Neuronal stem cell (in vitro differentiated cells): ENCODE data around the gene FERMT3.
A peak's percentile ranks its signal among the peaks of the same experiment; 100 is the strongest.

ENCODE experiments used
- DNase-seq: peaks from one replicate; pipeline ENCODE4 v3.0.0-alpha.2; 2013; ENCODE audit warnings: low spot score
- H2AFZ ChIP-seq: one replicate; pipeline ENCODE4 v1.6.1; 2013; ENCODE audit warnings: mild to moderate bottlenecking, low read length, inconsistent platforms
- H2AK5ac ChIP-seq: 2 replicates; pipeline ENCODE4 v1.6.1; 2013; ENCODE audit warnings: low read depth, mild to moderate bottlenecking, inconsistent platforms, low read length, moderate library complexity, mixed read lengths
- H2BK120ac ChIP-seq: 2 replicates; pipeline ENCODE4 v1.6.1; 2013; ENCODE audit warnings: low read depth, mild to moderate bottlenecking, inconsistent platforms, low read length, moderate library complexity, mixed read lengths
- H2BK12ac ChIP-seq: one replicate; pipeline ENCODE4 v1.6.1; 2013; ENCODE audit warnings: low read length, inconsistent platforms
- H2BK15ac ChIP-seq: 2 replicates; pipeline ENCODE4 v1.6.1; 2013; ENCODE audit warnings: mild to moderate bottlenecking, low read length, inconsistent platforms, mixed read lengths
- H2BK5ac ChIP-seq: one replicate; pipeline ENCODE4 v1.6.1; 2013; ENCODE audit warnings: inconsistent platforms, mild to moderate bottlenecking, low read length, moderate library complexity
- H3K14ac ChIP-seq: one replicate; pipeline ENCODE4 v1.6.1; 2013; ENCODE audit warnings: low read length, inconsistent platforms
- H3K18ac ChIP-seq: 2 replicates; pipeline ENCODE4 v1.6.1; 2013; ENCODE audit warnings: low read length, inconsistent platforms
- H3K23ac ChIP-seq: 2 replicates; pipeline ENCODE4 v1.6.1; 2013; ENCODE audit warnings: low read depth, mild to moderate bottlenecking, mixed read lengths, low read length, inconsistent platforms; ENCODE audit not compliant: poor library complexity
- H3K27ac ChIP-seq: replicated peaks from 3 replicates; pipeline ENCODE4 v1.5.1; 2013; ENCODE audit warnings: low read length, inconsistent platforms
- H3K27me3 ChIP-seq, 3 experiments: 2 replicates each; pipeline ENCODE4 v1.6.1; 2013; ENCODE audit warnings: low read length in 3 of 3, mild to moderate bottlenecking in 2 of 3, inconsistent platforms in 1 of 3, low read depth in 1 of 3, mixed read lengths in 1 of 3, moderate library complexity in 1 of 3; ENCODE audit not compliant: control insufficient read depth in 3 of 3, insufficient read depth in 3 of 3
- H3K36me3 ChIP-seq, 2 donors: replicated peaks in 1 of 2; 2 replicates each; pipeline ENCODE4 v1.6.1; 2013; ENCODE audit warnings: low read length in 2 of 2; ENCODE audit not compliant: control insufficient read depth in 2 of 2, insufficient read depth in 2 of 2
- H3K4ac ChIP-seq: 2 replicates; pipeline ENCODE4 v1.6.1; 2013; ENCODE audit warnings: inconsistent platforms, mild to moderate bottlenecking, low read length, moderate library complexity
- H3K4me1 ChIP-seq, 2 donors: 1 replicate in 1 of 2; 2 replicates in 1 of 2; pipeline ENCODE4 v1.6.1; 2013; ENCODE audit warnings: low read length in 2 of 2, low read depth in 1 of 2; ENCODE audit not compliant: control insufficient read depth in 2 of 2, insufficient read depth in 1 of 2
- H3K4me2 ChIP-seq: one replicate; pipeline ENCODE4 v1.6.1; 2013; ENCODE audit warnings: mild to moderate bottlenecking, low read length, inconsistent platforms; ENCODE audit not compliant: insufficient read depth, poor library complexity, severe bottlenecking
- H3K4me3 ChIP-seq, 2 donors: 2 replicates each; pipeline ENCODE4 v1.5.1; 2013; ENCODE audit warnings: low read length in 2 of 2, mild to moderate bottlenecking in 2 of 2, inconsistent platforms in 1 of 2, moderate library complexity in 1 of 2
- H3K79me1 ChIP-seq: one replicate; pipeline ENCODE4 v1.6.1; 2013; ENCODE audit warnings: low read depth, mild to moderate bottlenecking, inconsistent platforms, low read length, moderate library complexity
- H3K9ac ChIP-seq: one replicate; pipeline ENCODE4 v1.6.1; 2013; ENCODE audit warnings: mild to moderate bottlenecking, low read depth, low read length, inconsistent platforms; ENCODE audit not compliant: poor library complexity
- H3K9me3 ChIP-seq, 2 donors: replicated peaks in 1 of 2; 2 replicates each; pipeline versions ENCODE3 to v1.6.1; 2013; ENCODE audit warnings: low read length in 2 of 2, mild to moderate bottlenecking in 2 of 2, inconsistent platforms in 1 of 2, low read depth in 1 of 2, mixed read lengths in 1 of 2, moderate library complexity in 1 of 2; ENCODE audit not compliant: control insufficient read depth in 2 of 2, insufficient read depth in 1 of 2
- H4K8ac ChIP-seq: one replicate; pipeline ENCODE4 v1.6.1; 2013; ENCODE audit warnings: low read depth, mild to moderate bottlenecking, inconsistent platforms, low read length, moderate library complexity
- H4K91ac ChIP-seq: one replicate; pipeline ENCODE4 v1.6.1; 2013; ENCODE audit warnings: low read length, low read depth, mild to moderate bottlenecking, inconsistent platforms; ENCODE audit not compliant: poor library complexity
- WGBS, 2 donors: extraction: QIAGEN DNeasy Blood & Tissue Kit; methylation state at CpG; one replicate each; pipeline ENCODE4 v1.1.7; 2013; ENCODE audit warnings: missing lambda C conversion rate in 2 of 2, mixed read lengths in 1 of 2; ENCODE audit not compliant: insufficient read length in 2 of 2, insufficient replicate concordance in 1 of 2; ENCODE audit errors: extremely low coverage in 2 of 2; 5-methylcytosine and 5-hydroxymethylcytosine counted together

Gene FERMT3

GRCh38 chr11:64163951-64164350, 42.6 kb upstream of the FERMT3 start:
- no peak overlapping the region for H2BK120ac ChIP-seq
- H4K91ac ChIP-seq: no peak overlapping the region
- H2AK5ac ChIP-seq: peak overlapping the region; percentile 27
- peaks cover 8 to 12% of the 10 kb centered on the region in 2 donors for H3K4me1 ChIP-seq
- H3K4me2 ChIP-seq: no peak overlapping the region
- WGBS, 2 donors: no CpG with 5 or more reads among the region's 5 CpGs
- no peaks in the 10 kb centered on the region for H3K36me3 ChIP-seq
- H3K27me3 ChIP-seq: no peaks in the 10 kb centered on the region
- H2BK5ac ChIP-seq: no peak overlapping the region
- no peak overlapping the region for H3K18ac ChIP-seq
- H3K23ac ChIP-seq: no peak overlapping the region
- H4K8ac ChIP-seq: no peak overlapping the region
- H3K4me3 ChIP-seq: no peak overlapping the region
- no peak overlapping the region for H2AFZ ChIP-seq
- H3K4ac ChIP-seq: no peak overlapping the region
- peaks cover 2% of the 10 kb centered on the region for H3K79me1 ChIP-seq
- H3K9me3 ChIP-seq: no peaks in the 10 kb centered on the region
- no peak overlapping the region for H3K14ac ChIP-seq
- H2BK12ac ChIP-seq: no peak overlapping the region
- no peak for DNase-seq
- no peak overlapping the region for H2BK15ac ChIP-seq
- H3K9ac ChIP-seq: no peak overlapping the region
- no peak overlapping the region for H3K27ac ChIP-seq

GRCh38 chr11:64164392-64165312, 41.9 kb upstream of the FERMT3 start:
- H3K79me1 ChIP-seq: peaks cover 2% of the 10 kb centered on the region
- no peak overlapping the region for H3K14ac ChIP-seq
- no CpG with 5 or more reads among the region's 20 CpGs for WGBS, 2 donors
- H2BK15ac ChIP-seq: peak overlapping the region; percentile 86
- H3K27ac ChIP-seq: no peak overlapping the region
- peak overlapping the region; percentile 14 for H2BK5ac ChIP-seq
- no peak for DNase-seq
- no peak overlapping the region for H4K8ac ChIP-seq
- no peak overlapping the region for H2BK120ac ChIP-seq
- no peak overlapping the region for H3K4ac ChIP-seq
- H3K4me3 ChIP-seq: peak overlapping the region; percentile 28 to 85
- H3K27me3 ChIP-seq: no peaks in the 10 kb centered on the region
- H2BK12ac ChIP-seq: no peak overlapping the region
- peak overlapping the region; percentile 4 for H3K18ac ChIP-seq
- peak overlapping the region; percentile 100 for H2AFZ ChIP-seq
- no peaks in the 10 kb centered on the region for H3K36me3 ChIP-seq
- peak overlapping the region; percentile 1 for H3K23ac ChIP-seq
- peak overlapping the region; percentile 79 for H2AK5ac ChIP-seq
- peak overlapping the region; percentile 87 for H3K9ac ChIP-seq
- H3K9me3 ChIP-seq: no peaks in the 10 kb centered on the region
- peak overlapping the region; percentile 85 for H3K4me2 ChIP-seq
- no peak overlapping the region for H4K91ac ChIP-seq
- peaks cover 8 to 12% of the 10 kb centered on the region in 2 donors for H3K4me1 ChIP-seq

GRCh38 chr11:64165481-64165841, 41.1 kb upstream of the FERMT3 start:
- H3K9me3 ChIP-seq: no peaks in the 10 kb centered on the region
- no peak overlapping the region for H3K14ac ChIP-seq
- H3K4me2 ChIP-seq: peak overlapping the region; percentile 85
- H2BK120ac ChIP-seq: no peak overlapping the region
- H2BK5ac ChIP-seq: peak overlapping the region; percentile 69
- DNase-seq: no peak
- peak overlapping the region; percentile 95 for H3K18ac ChIP-seq
- H3K9ac ChIP-seq: peak overlapping the region; percentile 87
- peak overlapping the region; percentile 86 for H2BK15ac ChIP-seq
- peak overlapping the region; percentile 24 for H3K4ac ChIP-seq
- H4K91ac ChIP-seq: peak overlapping the region; percentile 62
- H3K4me3 ChIP-seq: peak overlapping the region; percentile 85
- peaks cover 2% of the 10 kb centered on the region for H3K79me1 ChIP-seq
- H3K4me1 ChIP-seq: peaks cover 8 to 12% of the 10 kb centered on the region in 2 donors
- H3K36me3 ChIP-seq: no peaks in the 10 kb centered on the region
- H2AK5ac ChIP-seq: peak overlapping the region; percentile 79
- H4K8ac ChIP-seq: no peak overlapping the region
- H3K23ac ChIP-seq: peak overlapping the region; percentile 44
- peak overlapping the region; percentile 6 for H2BK12ac ChIP-seq
- no peak overlapping the region for H3K27ac ChIP-seq
- no peaks in the 10 kb centered on the region for H3K27me3 ChIP-seq
- no CpG with 5 or more reads among the region's 32 CpGs for WGBS, 2 donors
- peak overlapping the region; percentile 100 for H2AFZ ChIP-seq

- peak within 1 kb of the TSS; percentile 85 for H3K4me3 ChIP-seq
- peak within 1 kb of the TSS; percentile 62 for H4K91ac ChIP-seq
- H2BK15ac ChIP-seq: peak within 1 kb of the TSS; percentile 86
- peak within 1 kb of the TSS; percentile 98 for H3K18ac ChIP-seq
- no peak within 1 kb of the TSS for H3K27ac ChIP-seq
- peak within 1 kb of the TSS; percentile 44 for H3K23ac ChIP-seq
- peak within 1 kb of the TSS; percentile 69 for H2BK5ac ChIP-seq
- H3K27me3 ChIP-seq: no peaks in the 10 kb centered on the region
- peak within 1 kb of the TSS; percentile 90 for H3K14ac ChIP-seq
- H3K79me1 ChIP-seq: peaks cover 2% of the 10 kb centered on the region
- peak within 1 kb of the TSS; percentile 24 for H3K4ac ChIP-seq
- H4K8ac ChIP-seq: no peak within 1 kb of the TSS
- no peaks in the 10 kb centered on the region for H3K9me3 ChIP-seq
- H2AK5ac ChIP-seq: peak within 1 kb of the TSS; percentile 79
- WGBS, 2 donors: no CpG with 5 or more reads among the region's 92 CpGs
- peak within 1 kb of the TSS; percentile 6 for H2BK12ac ChIP-seq
- peak within 1 kb of the TSS; percentile 85 for H3K4me2 ChIP-seq
- peak within 1 kb of the TSS; percentile 87 for H3K9ac ChIP-seq
- no peak within 1 kb of the TSS for H2BK120ac ChIP-seq
- peaks cover 8 to 12% of the 10 kb centered on the region in 2 donors for H3K4me1 ChIP-seq
- H2AFZ ChIP-seq: peak within 1 kb of the TSS; percentile 100
- peak; percentile 68 for DNase-seq
- H3K36me3 ChIP-seq: no peaks in the 10 kb centered on the region
These were observed 40.5 kb upstream of the FERMT3 start, which contains the start of gene MACROD1 for GRCh38 chr11:64165842-64166635. Gene MACROD1 (minus strand): TSS chr11:64166113. CDS start chr11:64165994, 119 bp downstream.
